Caco-2 (cell line): ENCODE measurements around the gene IPO11. TPM values are rescaled to one million over a fixed set of nuclear protein-coding genes. Genes with fewer than 3 reads are reported as not detected.
"Not testable (repeated sequence)": the region's sequence is repeated elsewhere in the genome, so short reads cannot be mapped to it uniquely, and the experiment has no call there.

ENCODE experiments used
- BruUV-seq: library from RNA; stranded (reverse); fragments of 400-500 nt; replicated peaks from 2 replicates; lab custom pipeline; 2021; lab: Mats Ljungman, UMichigan
- CTCF ChIA-PET: fragments of 300-600 bp; sonication (Branson Sonifier 250); formaldehyde crosslinking; loops from one replicate; lab custom pipeline; 2022; ENCODE audit warnings: antibody characterized with exemption; lab: Charles Lee
- POLR2A ChIA-PET: fragments of 300-600 bp; sonication (Branson Sonifier 250); formaldehyde crosslinking; loops from one replicate; lab custom pipeline; 2022; ENCODE audit warnings: antibody characterized with exemption; lab: Charles Lee
- DNase-seq, 2 experiments: peaks; one replicate each; pipeline versions ENCODE4 v3.0.0 to v3.0.0-alpha.2; 2020 to 2022
- H3K27me3 ChIP-seq: replicated peaks from 2 replicates; pipeline ENCODE4 v1.6.0; 2011; ENCODE audit warnings: low read length; ENCODE audit not compliant: control insufficient read depth, insufficient read depth
- H3K36me3 ChIP-seq: 2 replicates; pipeline ENCODE4 v1.5.1; 2011; ENCODE audit warnings: low read length; ENCODE audit not compliant: control insufficient read depth, insufficient read depth
- H3K4me1 ChIP-seq: fragments of 250-450 bp; sonication (Bioruptor Pico); 2 replicates; pipeline ENCODE4 v1.5.1; 2020; ENCODE audit warnings: mild to moderate bottlenecking
- H3K4me3 ChIP-seq: 2 replicates; pipeline ENCODE4 v1.5.1; 2011; ENCODE audit warnings: low read depth, mild to moderate bottlenecking, control low read depth, low read length
- H3K9me3 ChIP-seq: fragments of 250-450 bp; sonication (Bioruptor Pico); 2 replicates; pipeline ENCODE4 v1.5.1; 2020; ENCODE audit warnings: mild to moderate bottlenecking, moderate library complexity
- H3K27ac Mint-ChIP-seq: one replicate; pipeline ENCODE4 v1.8.0; 2022; ENCODE audit warnings: mixed read lengths; ENCODE audit not compliant: unreplicated experiment
- H3K27me3 Mint-ChIP-seq: one replicate; pipeline ENCODE4 v1.8.0; 2022; ENCODE audit warnings: mixed read lengths; ENCODE audit not compliant: insufficient read depth, unreplicated experiment
- H3K36me3 Mint-ChIP-seq: one replicate; pipeline ENCODE4 v1.8.0; 2022; ENCODE audit warnings: mild to moderate bottlenecking, mixed read lengths; ENCODE audit not compliant: insufficient read depth, unreplicated experiment
- H3K4me1 Mint-ChIP-seq: one replicate; pipeline ENCODE4 v1.8.0; 2022; ENCODE audit warnings: low read depth, mixed read lengths; ENCODE audit not compliant: unreplicated experiment
- H3K4me3 Mint-ChIP-seq: one replicate; pipeline ENCODE4 v1.8.0; 2022; ENCODE audit warnings: mild to moderate bottlenecking, moderate library complexity, mixed read lengths; ENCODE audit not compliant: unreplicated experiment
- H3K9me3 Mint-ChIP-seq: one replicate; pipeline ENCODE4 v1.8.0; 2022; ENCODE audit warnings: mixed read lengths; ENCODE audit not compliant: unreplicated experiment
- intact Hi-C: fragments of 100-400 bp; cut with micrococcal nuclease; formaldehyde crosslinking; loops from one replicate; pipeline ENCODE4 v1.10.0; 2022; ENCODE audit not compliant: unreplicated experiment
- total RNA-seq: library from RNA; stranded (reverse); gene quantifications from 2 replicates; pipeline ENCODE4 v1.2.3, GENCODE V29; 2022
- TF ChIP-seq, protein P1 (sequence below), 2 experiments: fragments of 200-600 bp in 1 of 2; IDR thresholded peaks; 1 replicate in 1 of 2; 2 replicates in 1 of 2; pipeline versions ENCODE4 v1.5.1 to v1.8.0; 2011 to 2022; ENCODE audit warnings: antibody characterized with exemption in 1 of 2, control low read depth in 1 of 2, inconsistent platforms in 1 of 2, low read depth in 1 of 2, low read length in 1 of 2, mild to moderate bottlenecking in 1 of 2, moderate library complexity in 1 of 2; ENCODE audit not compliant: insufficient read depth in 1 of 2, severe bottlenecking in 1 of 2, unreplicated experiment in 1 of 2

Gene IPO11
- total RNA-seq, 1 experiment from 2014 or later = 54.1 TPM

DNA sequence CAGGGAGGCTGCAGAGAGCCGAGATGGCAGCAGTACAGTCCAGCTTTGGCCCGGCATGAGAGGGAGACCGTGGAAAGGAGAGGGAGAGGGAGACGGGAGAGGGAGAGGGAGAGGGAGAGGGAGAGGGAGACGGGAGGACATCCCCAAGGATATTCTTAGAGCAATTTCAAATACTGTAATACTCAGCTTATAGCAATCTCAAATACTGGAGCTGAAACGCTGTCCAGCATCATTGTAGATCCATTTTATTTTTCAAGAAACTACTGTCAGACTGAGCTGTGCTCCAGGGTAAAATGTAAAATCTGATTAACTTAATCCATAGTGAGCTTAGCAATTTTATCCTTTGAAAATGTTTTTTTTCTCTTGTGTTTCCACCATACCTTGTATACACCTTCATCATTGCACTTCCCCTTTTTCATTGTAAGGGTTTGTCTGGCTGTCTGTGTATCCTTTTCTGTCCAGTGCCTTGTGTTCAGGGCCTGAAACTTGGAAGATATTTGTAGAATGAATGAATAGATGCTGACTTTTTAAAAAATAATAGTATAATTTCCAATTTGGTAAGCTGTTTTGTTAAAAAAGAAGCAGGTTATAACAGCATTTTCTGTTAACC is 102.1 kb downstream of the IPO11 start:
- no peaks in the 10 kb centered on the region for H3K4me1 Mint-ChIP-seq
- CTCF ChIA-PET = no interaction called here
- no peaks in the 10 kb centered on the region for H3K9me3 Mint-ChIP-seq
- H3K4me3 ChIP-seq = no peak overlapping the region
- no peak for DNase-seq
- no peaks in the 10 kb centered on the region for H3K27me3 ChIP-seq
- no peaks in the 10 kb centered on the region for H3K4me1 ChIP-seq
- POLR2A ChIA-PET = no interaction called here
- no peak overlapping the region for H3K4me3 Mint-ChIP-seq
- no peaks in the 10 kb centered on the region for H3K27me3 Mint-ChIP-seq
- intact Hi-C loops = no loop called here
- no peaks in the 10 kb centered on the region for H3K9me3 ChIP-seq
- H3K27ac Mint-ChIP-seq = no peak overlapping the region
- H3K36me3 ChIP-seq = no peaks in the 10 kb centered on the region
- BruUV-seq = no TSS peak
- TF ChIP-seq, protein P1, sequence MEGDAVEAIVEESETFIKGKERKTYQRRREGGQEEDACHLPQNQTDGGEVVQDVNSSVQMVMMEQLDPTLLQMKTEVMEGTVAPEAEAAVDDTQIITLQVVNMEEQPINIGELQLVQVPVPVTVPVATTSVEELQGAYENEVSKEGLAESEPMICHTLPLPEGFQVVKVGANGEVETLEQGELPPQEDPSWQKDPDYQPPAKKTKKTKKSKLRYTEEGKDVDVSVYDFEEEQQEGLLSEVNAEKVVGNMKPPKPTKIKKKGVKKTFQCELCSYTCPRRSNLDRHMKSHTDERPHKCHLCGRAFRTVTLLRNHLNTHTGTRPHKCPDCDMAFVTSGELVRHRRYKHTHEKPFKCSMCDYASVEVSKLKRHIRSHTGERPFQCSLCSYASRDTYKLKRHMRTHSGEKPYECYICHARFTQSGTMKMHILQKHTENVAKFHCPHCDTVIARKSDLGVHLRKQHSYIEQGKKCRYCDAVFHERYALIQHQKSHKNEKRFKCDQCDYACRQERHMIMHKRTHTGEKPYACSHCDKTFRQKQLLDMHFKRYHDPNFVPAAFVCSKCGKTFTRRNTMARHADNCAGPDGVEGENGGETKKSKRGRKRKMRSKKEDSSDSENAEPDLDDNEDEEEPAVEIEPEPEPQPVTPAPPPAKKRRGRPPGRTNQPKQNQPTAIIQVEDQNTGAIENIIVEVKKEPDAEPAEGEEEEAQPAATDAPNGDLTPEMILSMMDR (IDR thresholded peaks at IDR 0.05; ENCODE audit: insufficient read depth in 1 of 2, low read depth in 1 of 2, low read length in 1 of 2, severe bottlenecking in 1 of 2, unreplicated experiment in 1 of 2) = no peak
- H3K36me3 Mint-ChIP-seq = peaks cover 29% of the 10 kb centered on the region

DNA sequence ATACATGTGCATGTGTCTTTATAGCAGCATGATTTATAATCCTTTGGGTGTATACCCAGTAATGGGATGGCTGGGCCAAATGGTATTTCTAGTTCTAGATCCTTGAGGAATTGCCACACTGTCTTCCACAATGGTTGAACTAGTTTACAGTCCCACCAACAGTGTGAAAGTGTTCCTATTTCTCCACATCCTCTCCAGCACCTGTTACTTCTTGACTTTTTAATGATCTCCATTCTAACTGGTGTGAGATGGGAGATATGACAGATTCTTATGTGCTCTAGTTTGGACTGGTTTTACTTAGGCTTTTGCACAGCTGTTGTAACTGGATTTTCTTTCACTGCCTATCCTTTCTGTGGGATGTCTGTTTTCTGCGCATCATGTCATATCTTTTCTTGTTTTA is 108.2 kb downstream of the IPO11 start:
- H3K27ac Mint-ChIP-seq, CTCF ChIA-PET, POLR2A ChIA-PET, BruUV-seq, intact Hi-C loops, H3K4me3 Mint-ChIP-seq, H3K27me3 Mint-ChIP-seq, H3K9me3 ChIP-seq, H3K36me3 ChIP-seq, DNase-seq, H3K27me3 ChIP-seq, H3K9me3 Mint-ChIP-seq, H3K4me1 ChIP-seq, H3K4me3 ChIP-seq, H3K4me1 Mint-ChIP-seq: not testable (repeated sequence)
- H3K36me3 Mint-ChIP-seq = peaks cover 18% of the 10 kb centered on the region

DNA sequence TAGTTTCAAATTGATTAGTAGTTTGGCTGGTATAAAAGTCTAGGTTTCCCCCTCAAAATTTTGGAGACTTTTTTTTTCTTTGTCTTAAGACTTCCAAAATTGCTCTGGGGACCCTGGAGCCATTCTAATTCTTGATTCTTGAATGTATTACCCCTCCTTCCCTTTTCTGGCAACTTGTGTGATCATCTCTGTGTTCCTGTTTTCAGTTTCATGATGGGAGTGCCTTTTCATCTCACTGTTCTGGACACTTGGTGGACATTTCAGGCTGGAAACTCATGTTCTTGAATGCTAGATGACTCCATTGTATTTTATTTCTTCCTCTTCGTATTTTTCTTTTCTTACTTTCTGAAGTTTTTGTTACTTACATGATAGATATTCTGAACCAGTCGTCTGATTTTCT is 108.8 kb downstream of the IPO11 start:
- Mint-ChIP-seq H3K9me3 (no peaks in the 10 kb centered on the region), H3K36me3 (peaks cover 13% of the 10 kb centered on the region), H3K4me1 (no peaks in the 10 kb centered on the region), H3K27ac (no peak overlapping the region), H3K27me3 (no peaks in the 10 kb centered on the region), H3K4me3 (no peak overlapping the region)
- H3K9me3 ChIP-seq = no peaks in the 10 kb centered on the region
- H3K4me3 ChIP-seq = no peak overlapping the region
- ChIA-PET CTCF (no interaction called here), POLR2A (no interaction called here)
- no peaks in the 10 kb centered on the region for H3K4me1 ChIP-seq
- DNase-seq = no peak
- intact Hi-C loops = no loop called here
- BruUV-seq = no TSS peak
- no peaks in the 10 kb centered on the region for H3K27me3 ChIP-seq
- peaks cover 2% of the 10 kb centered on the region; the same call in 1 of the 2 replicates for H3K36me3 ChIP-seq
- TF ChIP-seq, protein P1 (IDR thresholded peaks at IDR 0.05; ENCODE audit: insufficient read depth in 1 of 2, low read depth in 1 of 2, low read length in 1 of 2, severe bottlenecking in 1 of 2, unreplicated experiment in 1 of 2) = no peak
